ENCODE data around the gene PHLDA3. TPM values are rescaled to one million over a fixed set of nuclear protein-coding genes. Genes with fewer than 3 reads are reported as not detected.

Gene PHLDA3
- total RNA-seq, 1 donor from 2014 or later, result 77.0 TPM

DNA sequence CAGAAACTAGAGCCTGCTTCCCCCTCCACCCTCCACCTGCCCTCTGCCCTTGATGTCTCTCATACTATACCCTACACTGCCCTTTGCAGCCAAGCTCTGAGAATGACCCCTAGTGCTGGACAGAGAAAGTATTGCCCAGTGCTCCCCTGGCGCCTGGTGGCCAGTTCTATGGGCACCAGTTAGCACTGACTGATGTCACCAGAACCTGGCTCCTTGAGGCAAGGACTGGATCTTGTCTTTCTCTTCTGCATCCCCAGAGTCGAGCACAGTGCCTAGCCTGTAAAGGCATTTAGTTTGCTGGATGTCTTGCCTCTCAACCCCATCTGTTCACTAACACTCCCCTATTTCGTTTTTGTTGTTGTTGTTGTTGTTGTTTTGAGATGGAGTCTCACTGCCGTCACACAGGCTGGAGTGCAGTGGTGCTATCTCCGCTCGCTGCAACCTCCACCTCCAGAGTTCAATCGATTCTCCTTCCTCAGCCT, 5.9 kb downstream of the PHLDA3 start:
- no peak for DNase-seq (ENCODE audit: low spot score)

DNA sequence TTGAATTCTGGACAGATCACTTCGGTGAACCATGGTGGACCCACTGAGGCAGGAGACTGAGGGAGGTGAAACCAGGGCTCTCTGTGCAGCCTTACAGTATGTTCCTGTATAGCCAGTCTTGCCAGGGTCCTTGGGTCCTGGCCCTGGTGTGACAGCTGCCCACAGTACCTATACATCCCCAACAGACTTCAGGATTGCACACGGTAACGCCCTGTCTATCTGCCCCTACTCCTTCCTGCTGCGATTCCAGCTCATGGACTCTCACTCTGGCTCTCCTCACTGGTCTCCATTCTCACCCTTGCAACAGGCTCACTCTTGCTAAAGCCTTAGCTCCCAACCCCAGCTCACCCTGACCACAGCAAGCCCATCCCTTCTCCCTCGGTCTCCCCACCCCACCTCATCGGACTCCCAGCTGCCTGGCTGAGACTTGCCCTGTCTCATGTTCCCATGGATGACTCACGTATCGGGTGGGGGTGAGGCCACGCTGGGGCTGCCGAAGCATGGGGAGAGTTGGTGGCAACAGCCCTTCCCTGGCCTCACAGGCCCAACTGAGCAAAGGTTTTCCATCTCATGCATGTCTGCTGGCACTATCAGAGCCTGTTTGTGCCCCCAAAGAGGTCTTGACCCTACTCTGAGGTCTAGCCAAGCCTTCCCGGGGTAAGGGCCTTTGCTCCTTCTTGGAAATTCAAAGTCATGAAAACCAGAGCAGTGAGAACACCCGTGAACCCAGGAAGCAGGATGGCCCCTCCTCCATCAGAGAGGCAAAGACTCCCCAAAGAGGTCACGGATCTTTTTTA, 7.1 kb downstream of the PHLDA3 start:
- DNase-seq (ENCODE audit: low spot score), result peak; percentile 84

DNA sequence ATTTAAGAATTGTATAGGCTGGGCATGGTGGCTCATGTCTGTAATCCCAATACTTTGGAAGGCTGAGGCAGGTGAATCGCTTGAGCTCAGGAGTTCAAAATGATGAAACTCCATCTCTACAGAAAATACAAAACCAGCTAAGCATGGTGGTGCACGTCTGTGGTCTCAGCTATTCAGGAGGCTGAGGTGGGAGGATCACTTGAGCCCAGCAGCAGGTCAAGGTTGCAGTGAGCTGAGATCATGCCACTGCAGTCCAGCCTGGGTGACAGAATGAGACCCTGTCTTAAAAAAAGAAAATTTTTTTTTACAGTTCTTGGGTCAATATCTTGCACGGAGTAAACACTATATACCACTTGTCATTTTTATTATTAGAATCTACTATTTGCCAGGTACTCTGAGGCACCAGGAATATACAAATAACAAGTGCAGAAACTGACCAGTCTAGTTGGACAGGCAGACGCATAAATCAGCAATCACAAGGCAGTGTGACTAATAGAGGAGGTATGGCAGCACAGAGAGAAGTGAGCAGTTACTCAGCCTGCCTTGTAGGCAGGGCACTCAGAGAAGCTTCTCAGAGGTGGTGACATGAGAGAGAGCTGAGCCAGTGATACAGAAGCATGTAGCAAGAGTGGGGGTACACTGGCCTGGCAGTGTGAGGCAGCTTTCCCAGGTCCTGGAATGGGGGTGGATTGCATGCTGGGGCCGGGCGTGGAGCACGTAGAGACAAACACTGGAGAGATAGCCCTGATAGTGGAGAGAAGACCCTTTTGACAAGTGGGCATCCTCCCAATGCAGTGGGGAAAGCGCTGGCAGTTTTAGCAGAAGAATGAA, 8.0 kb downstream of the PHLDA3 start:
- peak; percentile 91 for DNase-seq (ENCODE audit: low spot score)

DNA sequence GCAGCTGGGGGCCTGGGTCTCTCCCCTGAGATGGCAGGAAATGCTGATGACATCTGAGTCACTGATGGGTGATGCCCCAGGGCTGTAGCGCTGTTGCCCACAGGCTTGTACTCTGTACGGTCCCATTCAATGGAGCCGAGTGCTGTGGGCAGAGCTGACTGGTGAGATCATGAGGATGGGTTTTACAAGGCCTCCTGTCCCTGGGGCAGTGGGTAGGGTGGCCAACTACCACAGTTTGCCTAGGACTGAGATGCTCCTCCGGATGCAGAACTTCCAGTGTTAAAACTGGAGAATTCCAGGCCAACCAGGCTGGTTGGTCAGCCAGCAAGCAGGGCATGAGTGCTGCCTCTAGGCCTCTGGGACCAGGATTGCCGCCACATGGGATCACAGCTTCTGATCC, 9.2 kb downstream of the PHLDA3 start:
- no peak for DNase-seq (ENCODE audit: low spot score)

DNA sequence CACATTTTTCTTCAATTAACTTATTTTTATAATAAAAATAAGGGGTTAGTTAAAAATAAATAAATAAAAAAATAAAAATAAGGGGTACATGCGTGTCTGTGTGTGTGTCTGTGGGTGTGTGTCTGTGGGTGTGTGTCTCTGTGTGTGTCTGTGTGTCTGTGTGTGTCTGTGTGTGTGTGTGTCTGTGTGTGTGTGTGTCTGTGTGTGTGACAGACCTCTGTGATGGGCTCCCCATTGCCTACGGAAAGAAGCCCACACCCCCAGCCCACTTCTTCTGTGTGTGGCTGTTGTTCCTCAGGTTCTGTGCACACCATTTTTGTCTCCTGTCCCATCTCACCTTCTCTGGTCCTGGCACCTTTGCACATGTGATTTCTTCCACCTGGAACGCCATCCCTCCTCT, 9.9 kb downstream of the PHLDA3 start:
- no peak for DNase-seq (ENCODE audit: low spot score)

DNA sequence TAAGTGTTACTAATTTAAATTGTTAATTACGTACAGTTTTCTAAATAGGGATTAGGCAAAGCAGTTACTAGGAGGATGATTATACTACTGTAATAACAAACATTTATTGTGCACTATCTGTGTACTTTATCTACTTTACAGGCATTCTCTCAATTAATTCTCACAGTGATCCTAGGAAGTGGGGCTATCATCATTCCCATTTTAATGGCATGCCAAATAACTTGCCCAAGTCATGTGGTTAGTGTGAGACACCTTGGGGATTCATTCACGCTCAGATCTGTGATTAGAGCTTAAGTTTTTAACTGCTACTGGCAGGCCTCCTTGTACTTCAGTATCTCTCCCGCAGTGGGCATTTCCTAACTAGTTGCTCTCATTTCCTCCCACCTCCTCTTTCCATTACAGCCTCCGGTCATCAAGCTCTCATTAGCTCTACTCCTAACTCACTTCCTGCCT, 11.5 kb downstream of the PHLDA3 start:
- no peak for DNase-seq (ENCODE audit: low spot score)

DNA sequence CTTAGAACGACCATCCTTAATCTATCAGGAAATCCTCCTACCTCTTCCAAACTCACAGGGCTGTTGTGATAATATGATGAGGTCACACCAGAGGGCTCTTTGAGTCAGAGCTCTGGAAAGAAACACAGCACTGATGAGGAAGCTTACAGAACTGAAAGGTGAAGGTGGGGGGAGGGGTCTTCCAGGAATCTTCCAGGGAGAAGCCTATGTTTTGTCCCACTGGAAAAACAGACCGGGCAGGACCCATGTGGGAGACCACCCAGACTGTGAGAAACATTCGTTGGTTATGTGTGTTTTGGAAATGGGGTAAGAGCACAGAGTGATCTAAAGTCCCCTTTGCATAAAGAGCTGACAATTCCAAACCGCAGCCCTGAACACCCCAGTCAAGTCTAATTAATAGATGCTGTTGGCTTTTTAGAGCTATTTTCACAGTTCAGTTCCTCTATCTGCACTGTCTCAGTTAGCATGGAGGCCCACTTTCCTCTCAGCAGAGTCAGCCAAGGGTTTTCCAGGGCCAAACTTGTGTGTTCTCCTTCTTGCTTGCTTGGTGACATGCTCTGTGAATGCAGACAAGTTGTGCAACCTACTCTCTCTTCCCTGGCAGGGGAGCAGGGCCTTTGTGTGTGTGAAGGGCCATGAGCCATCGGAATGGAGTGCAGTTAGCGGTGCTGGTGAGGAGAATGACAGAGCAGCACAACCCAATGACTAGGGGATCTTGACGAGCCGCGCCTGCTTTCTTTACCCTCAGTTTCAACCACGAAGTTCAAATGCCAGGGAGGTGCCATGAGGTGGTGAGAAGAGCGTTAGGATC, 12.3 kb downstream of the PHLDA3 start:
- DNase-seq (ENCODE audit: low spot score), result peak; percentile 87

DNA sequence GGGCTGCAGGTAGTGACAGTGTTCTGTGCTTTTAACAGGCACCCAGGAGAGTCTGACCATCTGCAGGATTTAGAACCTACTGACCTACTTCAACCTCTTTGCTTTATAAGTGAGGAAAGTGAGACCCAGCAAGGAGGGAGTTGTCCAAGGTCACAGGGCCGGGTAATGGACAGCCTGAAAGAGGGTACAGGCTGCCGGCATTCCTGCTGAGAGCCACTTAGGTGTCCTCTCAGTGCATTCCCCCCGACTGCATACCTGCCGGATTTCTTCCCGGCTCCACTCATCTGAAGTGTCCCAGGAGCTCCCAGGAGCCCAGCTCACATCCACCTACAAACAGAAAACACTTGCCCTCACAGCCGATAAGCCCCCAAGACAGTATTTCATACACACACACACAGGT, 13.9 kb downstream of the PHLDA3 start:
- DNase-seq (ENCODE audit: low spot score), result no peak

DNA sequence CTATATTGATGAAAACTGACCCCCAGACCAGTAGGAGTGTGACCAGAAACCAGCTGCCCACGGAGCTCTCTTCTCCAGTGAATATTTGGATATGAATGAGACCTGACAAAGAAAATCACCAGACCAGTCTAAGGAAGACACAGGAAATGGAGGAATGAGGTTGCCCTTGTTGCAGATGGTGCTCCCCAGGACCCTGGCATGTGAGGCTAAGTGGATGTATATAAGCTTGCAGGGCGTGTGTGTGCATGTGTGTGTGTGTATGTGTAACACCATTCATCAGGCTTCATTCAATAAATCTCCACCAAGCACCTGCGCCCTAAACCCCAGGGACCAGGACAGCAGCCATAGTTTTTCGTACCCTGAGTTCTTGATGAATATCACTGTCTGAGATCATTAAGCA, 14.4 kb downstream of the PHLDA3 start:
- DNase-seq (ENCODE audit: low spot score), result no peak

DNA sequence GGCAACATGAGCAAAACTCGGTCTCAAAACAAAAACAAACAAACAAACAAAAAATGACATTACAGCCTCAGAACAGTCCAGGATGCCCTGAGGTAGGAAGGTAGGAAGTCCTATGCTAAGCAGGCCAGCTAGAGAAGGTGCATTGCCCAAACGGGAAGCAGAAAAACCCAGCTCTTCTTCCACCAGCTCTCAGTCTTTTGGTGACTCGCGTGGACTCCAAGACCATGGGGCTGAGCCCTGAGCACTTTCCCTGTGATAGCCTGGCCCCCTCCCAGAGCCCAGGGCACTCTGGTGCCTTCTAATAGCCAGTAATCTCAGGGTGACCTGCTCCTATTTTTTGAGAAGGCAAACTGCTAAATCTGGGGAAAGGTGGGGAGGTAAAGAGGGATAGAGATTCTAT, 16.1 kb downstream of the PHLDA3 start:
- DNase-seq (ENCODE audit: low spot score), result no peak

DNA sequence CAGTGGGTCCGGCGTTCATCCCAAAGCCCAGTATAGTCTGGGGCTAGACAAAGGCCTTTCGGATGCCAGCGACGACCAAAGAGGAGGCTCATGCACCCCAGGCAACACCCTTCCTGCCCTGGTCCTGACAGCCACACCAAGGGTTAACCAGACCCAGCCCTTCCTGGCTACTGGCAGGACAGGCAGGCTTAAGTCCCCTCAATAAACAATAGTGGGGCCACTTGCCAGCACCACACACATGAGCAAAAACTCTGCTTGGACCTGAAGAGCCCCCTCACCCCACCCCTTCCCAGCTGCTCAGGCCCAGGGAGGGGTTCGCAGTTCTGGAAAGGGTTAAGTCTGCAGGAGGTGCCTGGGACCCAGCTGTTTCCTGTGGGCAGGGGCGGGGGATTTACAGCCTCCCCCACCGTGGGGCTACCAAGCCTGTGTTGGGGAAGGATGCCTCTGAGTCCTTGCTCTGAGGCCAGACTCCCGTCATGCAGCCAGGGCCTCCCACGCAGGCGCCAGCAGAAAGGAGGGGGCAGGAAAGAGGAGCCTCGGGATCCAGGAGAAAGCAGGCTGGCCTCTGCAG, 18.2 kb downstream of the PHLDA3 start:
- peak; percentile 87 for DNase-seq (ENCODE audit: low spot score)

DNA sequence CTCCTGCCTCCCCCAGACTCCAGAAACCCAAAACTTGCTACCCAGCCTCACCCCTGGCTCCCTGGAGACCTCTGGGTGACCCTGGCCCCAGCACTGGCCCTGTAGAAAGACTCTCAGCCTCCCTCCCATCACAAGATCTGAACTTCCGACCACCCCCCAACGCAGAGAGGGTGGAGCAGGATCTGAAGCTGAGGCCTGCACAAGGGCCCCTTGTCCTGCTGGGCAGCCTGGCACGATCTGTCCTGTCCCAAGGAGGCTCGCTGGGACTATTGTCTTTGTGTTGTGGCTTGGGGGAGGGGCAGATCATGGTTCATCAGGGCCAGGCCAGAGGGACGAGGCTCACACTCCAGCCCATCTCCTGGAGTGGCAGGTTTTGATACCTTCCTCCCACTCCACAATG, 20.0 kb downstream of the PHLDA3 start:
- no peak for DNase-seq (ENCODE audit: low spot score)

DNA sequence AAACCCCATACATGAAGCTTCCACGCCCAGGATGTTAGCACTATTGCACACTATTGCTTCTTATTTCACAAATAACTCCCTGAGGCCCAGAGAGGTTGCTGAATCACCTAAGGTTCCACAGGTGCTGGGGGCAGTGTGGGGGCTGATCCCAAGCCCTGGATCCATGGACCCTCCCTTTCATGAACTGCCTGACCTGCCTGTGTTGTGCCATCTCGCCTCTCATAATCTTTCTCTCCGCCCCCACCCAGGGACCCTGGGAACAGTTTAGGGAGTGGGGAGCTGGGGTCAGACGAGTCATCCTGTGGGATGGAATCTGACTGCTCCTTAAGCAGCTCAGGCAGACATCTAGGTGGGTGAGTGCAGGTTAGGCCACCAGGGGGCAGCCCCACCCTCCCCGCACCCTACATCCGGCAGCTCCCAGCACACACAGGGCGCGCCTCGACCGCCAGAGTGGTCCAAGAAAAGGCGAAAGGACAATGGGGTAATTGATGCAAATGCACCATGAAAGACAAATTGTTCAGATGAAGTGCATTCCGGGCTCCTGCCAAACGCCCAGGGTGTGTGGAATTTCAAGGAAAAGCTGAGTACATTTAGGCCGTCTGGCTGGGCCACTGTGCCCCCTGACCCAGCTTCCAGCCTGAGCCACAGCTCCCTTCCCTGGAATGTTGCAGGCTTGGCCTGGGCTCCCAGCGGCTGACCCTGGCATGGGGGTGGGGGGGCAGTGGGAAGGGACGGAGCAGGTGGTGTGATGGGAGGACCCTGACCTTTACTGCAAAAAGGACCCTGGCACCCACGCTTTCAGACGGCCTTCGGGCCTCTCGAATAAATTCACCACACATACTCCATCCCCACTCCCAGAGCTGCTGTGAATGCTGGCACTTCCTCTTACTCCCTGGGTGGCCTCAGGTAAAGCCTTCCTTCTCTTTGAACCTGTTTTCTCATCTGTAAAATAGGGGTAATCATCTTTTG, 20.8 kb downstream of the PHLDA3 start:
- DNase-seq (ENCODE audit: low spot score), result peak; percentile 53

DNA sequence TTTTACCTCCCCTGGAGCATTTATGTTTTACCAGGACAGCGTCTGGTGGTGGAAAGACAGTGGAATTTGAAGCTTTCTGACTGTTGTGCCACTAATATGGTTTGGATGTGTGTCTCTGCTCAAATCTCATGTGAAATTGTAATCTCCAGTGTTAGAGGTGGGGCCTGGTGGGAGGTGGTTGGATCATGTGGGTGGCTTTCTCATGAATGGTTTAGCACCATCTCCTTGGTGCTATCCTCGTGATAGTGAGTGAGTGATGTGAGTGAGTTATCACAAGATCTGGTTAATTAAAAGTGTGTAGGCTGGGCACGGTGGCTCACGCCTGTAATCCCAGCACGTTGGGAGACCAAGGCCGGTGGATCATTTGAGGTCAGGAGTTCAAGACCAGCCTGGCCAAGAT, 23.7 kb downstream of the PHLDA3 start:
- no peak for DNase-seq (ENCODE audit: low spot score)

DNA sequence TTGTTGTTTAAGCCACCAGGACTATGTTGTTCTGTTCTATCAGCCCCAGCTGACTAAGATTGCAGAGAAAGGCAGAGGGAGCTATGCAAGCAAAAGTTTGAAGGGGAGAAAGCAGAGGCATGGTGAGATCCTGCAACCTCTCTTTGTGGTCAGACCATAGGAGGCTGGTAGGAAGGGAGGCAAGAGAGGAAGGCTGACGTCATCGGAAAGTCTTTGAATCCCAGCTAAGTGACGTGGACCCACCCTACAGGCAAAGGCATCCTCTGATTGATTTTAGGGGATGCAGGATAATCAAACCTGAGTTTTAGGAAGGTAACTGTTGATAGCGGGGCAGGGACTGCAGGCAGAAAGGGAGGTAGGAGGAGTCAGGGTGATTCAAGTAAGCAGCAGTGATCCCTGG, 24.2 kb downstream of the PHLDA3 start:
- no peak for DNase-seq (ENCODE audit: low spot score)

DNA sequence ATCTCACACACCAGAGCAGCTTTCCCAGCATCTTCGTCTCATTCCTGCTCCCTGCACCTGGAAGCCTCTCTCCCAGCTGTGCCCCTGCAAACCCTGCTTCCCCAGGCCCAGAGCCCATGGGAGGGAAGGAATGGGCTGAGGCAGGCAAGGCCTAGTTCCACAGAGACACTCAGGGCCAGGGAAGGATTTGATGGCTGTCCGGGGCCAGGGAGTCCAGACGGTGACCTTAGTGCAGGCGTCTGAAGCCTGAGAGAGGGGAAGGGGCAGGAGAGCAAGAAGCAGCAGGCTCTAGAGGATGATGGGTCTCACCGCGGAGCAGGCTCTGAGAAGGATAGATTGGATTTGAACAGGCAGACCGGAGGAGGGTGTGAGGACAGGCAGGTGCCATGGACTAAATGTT, 25.2 kb downstream of the PHLDA3 start:
- no peak for DNase-seq (ENCODE audit: low spot score)

DNA sequence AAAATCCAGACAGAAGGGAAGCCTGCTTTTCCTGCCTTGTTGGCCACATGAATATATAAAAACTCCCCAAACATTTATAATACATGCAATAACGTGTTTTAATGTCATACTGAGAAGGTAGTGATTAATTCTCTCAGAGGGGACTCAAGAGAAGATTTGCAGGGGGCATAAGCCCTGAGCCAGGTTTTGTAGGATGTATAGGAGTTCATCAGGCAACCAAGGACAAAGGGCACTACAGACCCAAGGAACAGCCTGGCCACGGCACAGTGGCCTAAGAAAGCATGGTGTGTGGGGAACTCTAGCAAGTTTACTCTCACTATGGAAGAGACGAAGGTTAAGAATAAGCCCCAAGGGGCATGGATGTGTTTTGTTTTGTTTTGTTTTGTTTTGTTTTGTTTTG, 32.0 kb downstream of the PHLDA3 start:
- DNase-seq (ENCODE audit: low spot score), result no peak

DNA sequence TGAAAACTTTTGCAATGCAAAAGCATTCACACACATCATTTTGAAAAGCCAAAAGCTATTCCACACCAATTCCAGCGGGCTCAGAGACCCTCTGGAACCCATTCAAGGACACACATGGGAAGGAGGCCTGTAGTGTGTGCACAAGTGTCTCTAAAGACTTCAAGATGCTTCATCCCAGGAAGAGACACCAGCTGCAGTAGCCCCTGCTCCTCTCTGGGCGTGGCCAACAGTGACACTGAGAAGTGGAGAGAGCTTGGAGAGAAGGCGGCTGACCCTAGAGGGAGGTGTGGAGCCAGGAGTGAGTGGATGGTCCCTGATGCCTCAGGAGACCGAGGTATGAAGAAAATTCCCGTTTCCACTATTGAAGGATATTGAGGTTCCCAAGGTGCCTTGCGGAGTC, 32.6 kb downstream of the PHLDA3 start:
- DNase-seq (ENCODE audit: low spot score), result peak; percentile 30

DNA sequence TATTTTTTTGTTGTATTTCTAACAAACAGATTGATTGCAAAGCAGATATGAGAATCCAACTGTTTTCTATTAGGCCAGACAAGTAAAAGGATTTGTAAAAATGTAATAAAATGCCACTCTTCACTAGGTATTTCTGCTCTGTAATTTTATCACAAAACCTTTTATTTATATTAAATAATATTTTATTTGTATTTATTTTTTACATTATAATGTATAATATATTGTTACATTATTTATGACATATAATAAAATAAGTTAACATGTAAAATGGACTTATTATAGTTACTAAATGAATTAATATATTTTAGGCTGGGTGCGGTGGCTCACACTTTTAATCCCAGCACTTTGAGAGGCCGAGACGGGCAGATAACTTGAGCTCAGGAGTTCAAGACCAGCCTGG, 34.7 kb downstream of the PHLDA3 start:
- DNase-seq (ENCODE audit: low spot score), result no peak

DNA sequence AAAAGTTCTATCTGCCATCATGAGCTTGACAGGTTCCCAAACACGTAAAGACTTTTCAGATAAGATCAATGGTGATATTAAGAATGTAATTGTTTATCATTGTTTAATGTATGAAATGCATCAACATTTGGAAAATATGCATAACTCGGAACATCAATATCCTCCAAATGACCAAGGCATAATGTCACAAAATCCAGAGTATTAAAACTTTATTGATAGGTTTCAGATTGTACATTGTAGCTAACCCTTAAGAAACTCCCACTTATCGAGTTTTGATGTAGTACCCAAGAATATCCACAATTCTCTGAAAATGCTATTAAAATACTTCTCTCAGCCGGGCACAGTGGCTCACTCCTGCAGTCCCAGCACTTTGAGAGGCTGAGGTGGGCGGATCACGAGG, 35.4 kb downstream of the PHLDA3 start:
- no peak for DNase-seq (ENCODE audit: low spot score)
